Measurements from ENCODE around the gene SRGN.
"Not testable (repeated sequence)": the region's sequence is repeated elsewhere in the genome, so short reads cannot be mapped to it uniquely, and the experiment has no call there.

SRGN gene

GRCh38 chr10:69119896-69120295 lies 32.0 kb downstream of the SRGN start:
- no peak overlapping the region for H3K27ac Mint-ChIP-seq

GRCh38 chr10:69123306-69123746 lies 35.4 kb downstream of the SRGN start:
- no peaks in the 10 kb centered on the region for H3K27me3 Mint-ChIP-seq
- H3K4me1 Mint-ChIP-seq, result peaks cover 4 to 8% of the 10 kb centered on the region in 2 donors
- DNase-seq (no peak), ATAC-seq (replicated peaks) (peak; percentile 40 to 53)
- peak overlapping the region; percentile 97 for H3K27ac Mint-ChIP-seq
- H3K36me3 Mint-ChIP-seq, result peaks cover 0 to 1% of the 10 kb centered on the region in 2 donors
- H3K4me3 Mint-ChIP-seq, result peak overlapping the region; percentile 87 to 98
- H3K9me3 Mint-ChIP-seq, result no peaks in the 10 kb centered on the region

More at GRCh38 chr10:69119896-69120295, 32.0 kb downstream of the SRGN start:
- no peak for ATAC-seq (replicated peaks)
- Mint-ChIP-seq H3K4me3 (no peak overlapping the region), H3K36me3 (peaks cover 0 to 1% of the 10 kb centered on the region in 2 donors), H3K27me3 (no peaks in the 10 kb centered on the region), H3K9me3 (no peaks in the 10 kb centered on the region), H3K4me1 (peaks cover 4% of the 10 kb centered on the region in 2 donors)
- no peak for DNase-seq

GRCh38 chr10:69123747-69124562 lies 36.1 kb downstream of the SRGN start, which contains the start of gene VPS26A:
VPS26A (plus strand) TSS chr10:69124178; CDS start chr10:69124278, 100 bp downstream.
- H3K27ac Mint-ChIP-seq, result peak within 1 kb of the TSS; percentile 97
- H3K27me3 Mint-ChIP-seq, result no peaks in the 10 kb centered on the region
- DNase-seq (peak; percentile 98), ATAC-seq (replicated peaks) (peak; percentile 89 to 94)
- no peaks in the 10 kb centered on the region for H3K9me3 Mint-ChIP-seq
- H3K36me3 Mint-ChIP-seq, result peaks cover 0 to 1% of the 10 kb centered on the region in 2 donors
- H3K4me1 Mint-ChIP-seq, result peaks cover 4 to 8% of the 10 kb centered on the region in 2 donors
- H3K4me3 Mint-ChIP-seq, result peak within 1 kb of the TSS; percentile 93 to 98

GRCh38 chr10:69124563-69125268 lies 36.8 kb downstream of the SRGN start:
- Mint-ChIP-seq H3K9me3 (no peaks in the 10 kb centered on the region), H3K27me3 (no peaks in the 10 kb centered on the region), H3K4me1 (peaks cover 7 to 11% of the 10 kb centered on the region in 2 donors), H3K4me3 (peak overlapping the region; percentile 93 to 98), H3K36me3 (peaks cover 0 to 3% of the 10 kb centered on the region in 2 donors), H3K27ac (peak overlapping the region; percentile 95)
- peak; percentile 28 to 35 for ATAC-seq (replicated peaks)
- DNase-seq, result peak; percentile 37

GRCh38 chr10:69125554-69125953 lies 37.7 kb downstream of the SRGN start:
- no peak for DNase-seq
- Mint-ChIP-seq H3K4me3 (peak overlapping the region in 1 of 2 donors; percentile 98), H3K36me3 (peaks cover 0 to 3% of the 10 kb centered on the region in 2 donors), H3K9me3 (no peaks in the 10 kb centered on the region), H3K4me1 (peaks cover 14 to 15% of the 10 kb centered on the region in 2 donors), H3K27ac (no peak overlapping the region), H3K27me3 (no peaks in the 10 kb centered on the region)
- no peak for ATAC-seq (replicated peaks)

- H3K27me3 Mint-ChIP-seq, result no peaks in the 10 kb centered on the region
- no peak overlapping the region for H3K4me3 Mint-ChIP-seq
- H3K4me1 Mint-ChIP-seq, result peaks cover 14 to 21% of the 10 kb centered on the region in 2 donors
- no peak for ATAC-seq (replicated peaks)
- no peaks in the 10 kb centered on the region for H3K9me3 Mint-ChIP-seq
- no peak for DNase-seq
- H3K27ac Mint-ChIP-seq, result no peak overlapping the region
- peaks cover 6 to 9% of the 10 kb centered on the region in 2 donors for H3K36me3 Mint-ChIP-seq
These were observed 42.3 kb downstream of the SRGN start for GRCh38 chr10:69130251-69130650.

- no peak for ATAC-seq (replicated peaks)
- H3K27ac Mint-ChIP-seq, result no peak overlapping the region
These were observed 52.1 kb downstream of the SRGN start for GRCh38 chr10:69139961-69140360.

GRCh38 chr10:69141304-69141703 lies 53.4 kb downstream of the SRGN start:
- Mint-ChIP-seq H3K9me3 (no peaks in the 10 kb centered on the region), H3K27ac (no peak overlapping the region), H3K27me3 (no peaks in the 10 kb centered on the region), H3K36me3 (peaks cover 10 to 13% of the 10 kb centered on the region in 2 donors), H3K4me3 (no peak overlapping the region), H3K4me1 (peaks cover 6 to 20% of the 10 kb centered on the region in 2 donors)
- no peak for ATAC-seq (replicated peaks)
- no peak for DNase-seq

More at GRCh38 chr10:69139961-69140360, 52.1 kb downstream of the SRGN start:
- no peaks in the 10 kb centered on the region for H3K9me3 Mint-ChIP-seq
- peaks cover 13 to 16% of the 10 kb centered on the region in 2 donors for H3K36me3 Mint-ChIP-seq
- no peak for DNase-seq
- H3K4me3 Mint-ChIP-seq, result no peak overlapping the region
- no peaks in the 10 kb centered on the region for H3K27me3 Mint-ChIP-seq
- H3K4me1 Mint-ChIP-seq, result peaks cover 6 to 9% of the 10 kb centered on the region in 2 donors

- not testable (repeated sequence) for H3K4me3 Mint-ChIP-seq
These were observed 54.2 kb downstream of the SRGN start for GRCh38 chr10:69142074-69142473.

GRCh38 chr10:69142983-69143382 lies 55.1 kb downstream of the SRGN start:
- no peak overlapping the region for H3K27ac Mint-ChIP-seq

More at GRCh38 chr10:69142074-69142473, 54.2 kb downstream of the SRGN start:
- not testable (repeated sequence) for H3K9me3 Mint-ChIP-seq; DNase-seq; ATAC-seq (replicated peaks); H3K27me3 Mint-ChIP-seq; H3K27ac Mint-ChIP-seq
- Mint-ChIP-seq H3K36me3 (peaks cover 8 to 16% of the 10 kb centered on the region in 2 donors), H3K4me1 (peaks cover 10 to 28% of the 10 kb centered on the region in 2 donors)

GRCh38 chr10:69145329-69145728 lies 57.4 kb downstream of the SRGN start:
- no peaks in the 10 kb centered on the region for H3K27me3 Mint-ChIP-seq
- peaks cover 6 to 16% of the 10 kb centered on the region in 2 donors for H3K36me3 Mint-ChIP-seq
- H3K27ac Mint-ChIP-seq, result no peak overlapping the region
- H3K4me3 Mint-ChIP-seq, result no peak overlapping the region
- DNase-seq (no peak), ATAC-seq (replicated peaks) (no peak)
- H3K4me1 Mint-ChIP-seq, result peaks cover 7 to 31% of the 10 kb centered on the region in 2 donors
- H3K9me3 Mint-ChIP-seq, result no peaks in the 10 kb centered on the region

More at GRCh38 chr10:69142983-69143382, 55.1 kb downstream of the SRGN start:
- no peak for DNase-seq
- ATAC-seq (replicated peaks), result no peak
- Mint-ChIP-seq H3K27me3 (no peaks in the 10 kb centered on the region), H3K9me3 (no peaks in the 10 kb centered on the region), H3K4me1 (peaks cover 10 to 31% of the 10 kb centered on the region in 2 donors), H3K36me3 (peaks cover 6 to 16% of the 10 kb centered on the region in 2 donors), H3K4me3 (no peak overlapping the region)

GRCh38 chr10:69145864-69146263 lies 58.0 kb downstream of the SRGN start:
- H3K36me3 Mint-ChIP-seq, result peaks cover 6 to 16% of the 10 kb centered on the region in 2 donors
- H3K9me3 Mint-ChIP-seq, result no peaks in the 10 kb centered on the region
- H3K27me3 Mint-ChIP-seq, result no peaks in the 10 kb centered on the region
- ATAC-seq (replicated peaks) (no peak), DNase-seq (no peak)
- H3K4me1 Mint-ChIP-seq, result peaks cover 7 to 31% of the 10 kb centered on the region in 2 donors
- no peak overlapping the region for H3K27ac Mint-ChIP-seq
- H3K4me3 Mint-ChIP-seq, result no peak overlapping the region

- DNase-seq, result no peak
- ATAC-seq (replicated peaks), result peak in 1 of 2 donors; percentile 34
- Mint-ChIP-seq H3K4me3 (no peak overlapping the region), H3K9me3 (no peaks in the 10 kb centered on the region), H3K27ac (no peak overlapping the region), H3K36me3 (peaks cover 4 to 16% of the 10 kb centered on the region in 2 donors), H3K4me1 (peaks cover 7 to 31% of the 10 kb centered on the region in 2 donors), H3K27me3 (no peaks in the 10 kb centered on the region)
These were observed 58.9 kb downstream of the SRGN start for GRCh38 chr10:69146759-69147158.

- Mint-ChIP-seq H3K27me3 (no peaks in the 10 kb centered on the region), H3K4me3 (no peak overlapping the region), H3K9me3 (no peaks in the 10 kb centered on the region), H3K4me1 (peaks cover 1 to 4% of the 10 kb centered on the region in 2 donors), H3K27ac (no peak overlapping the region), H3K36me3 (peaks cover 0 to 3% of the 10 kb centered on the region in 2 donors)
- DNase-seq (no peak), ATAC-seq (replicated peaks) (no peak)
These were observed 64.1 kb downstream of the SRGN start for GRCh38 chr10:69151984-69152383.
